ENCODE measurements around the gene HEXD. TPM values are rescaled to one million over a fixed set of nuclear protein-coding genes. Genes with fewer than 3 reads are reported as not detected.
"Not testable (repeated sequence)": the region's sequence is repeated elsewhere in the genome, so short reads cannot be mapped to it uniquely, and the experiment has no call there.

The HEXD gene
- total and polyA plus RNA-seq, 5 donors from 2014 or later = 9.7 to 42.8 (median 12.0) TPM

GRCh38 chr17:82458179-82458884, 40.2 kb downstream of the HEXD start, which contains the start of gene NARF:
NARF (plus strand) TSS chr17:82458741; CDS start chr17:82458804, 63 bp downstream.
- Histone ChIP-seq H3K36me3 (ENCODE audit: control insufficient read depth, insufficient read depth, low read length) (peaks cover 21% of the 10 kb centered on the region), H3K27ac (ENCODE audit: insufficient read depth, low read length, poor library complexity, severe bottlenecking) (peak within 1 kb of the TSS; percentile 100), H3K4me1 (ENCODE audit: control insufficient read depth, insufficient read depth, low read length, poor library complexity, severe bottlenecking) (peaks cover 18% of the 10 kb centered on the region), H3K9me3 (ENCODE audit: control insufficient read depth in 2 of 2, low read length in 2 of 2) (no peaks in the 10 kb centered on the region), H3K27me3 (ENCODE audit: control insufficient read depth, insufficient read depth, low read length) (no peaks in the 10 kb centered on the region), H3K4me3 (ENCODE audit: low read depth, low read length) (peak within 1 kb of the TSS; percentile 84)
- ATAC-seq (ENCODE audit: low read depth in 2 of 2) (peak; percentile 98), DNase-seq (peak; percentile 94 to 98 (median 98))
- Mint-ChIP-seq H3K27me3 (no peaks in the 10 kb centered on the region), H3K4me3 (peak within 1 kb of the TSS; percentile 80 to 96 (median 92)), H3K36me3 (peaks cover 18% of the 10 kb centered on the region), H3K4me1 (peaks cover 5 to 36% (median 18%) of the 10 kb centered on the region in 4 donors), H3K27ac (peak within 1 kb of the TSS; percentile 97 to 100 (median 99)), H3K9me3 (peaks cover 0 to 1% (median 0%) of the 10 kb centered on the region in 7 donors)

- peak in 2 of 3 donors; percentile 19 to 39 for DNase-seq
- peak overlapping the region; percentile 100 for H3K27ac ChIP-seq (ENCODE audit: insufficient read depth, low read length, poor library complexity, severe bottlenecking)
- Mint-ChIP-seq H3K27ac (peak overlapping the region; percentile 63 to 99 (median 95)), H3K36me3 (peaks cover 22% of the 10 kb centered on the region), H3K9me3 (peaks cover 0 to 1% (median 0%) of the 10 kb centered on the region in 7 donors), H3K27me3 (no peaks in the 10 kb centered on the region), H3K4me3 (peak overlapping the region; percentile 80 to 96 (median 92)), H3K4me1 (peaks cover 5 to 38% (median 18%) of the 10 kb centered on the region in 4 donors)
- no peaks in the 10 kb centered on the region for H3K27me3 ChIP-seq (ENCODE audit: control insufficient read depth, insufficient read depth, low read length)
- no peak for ATAC-seq (ENCODE audit: low read depth in 2 of 2)
- H3K4me1 ChIP-seq (ENCODE audit: control insufficient read depth, insufficient read depth, low read length, poor library complexity, severe bottlenecking) = peaks cover 18% of the 10 kb centered on the region
- peak overlapping the region; percentile 77 for H3K4me3 ChIP-seq (ENCODE audit: low read depth, low read length)
- H3K36me3 ChIP-seq (ENCODE audit: control insufficient read depth, insufficient read depth, low read length) = peaks cover 27% of the 10 kb centered on the region
- no peaks in the 10 kb centered on the region for H3K9me3 ChIP-seq (ENCODE audit: control insufficient read depth in 2 of 2, low read length in 2 of 2)
These were observed 40.8 kb downstream of the HEXD start for GRCh38 chr17:82458885-82459424.

- ATAC-seq (ENCODE audit: low read depth in 2 of 2); H3K27me3 ChIP-seq (ENCODE audit: control insufficient read depth, insufficient read depth, low read length); H3K27me3 Mint-ChIP-seq; H3K9me3 ChIP-seq (ENCODE audit: control insufficient read depth in 2 of 2, low read length in 2 of 2); H3K27ac Mint-ChIP-seq; DNase-seq; H3K9me3 Mint-ChIP-seq; H3K27ac ChIP-seq (ENCODE audit: insufficient read depth, low read length, poor library complexity, severe bottlenecking): not testable (repeated sequence)
- H3K36me3 ChIP-seq (ENCODE audit: control insufficient read depth, insufficient read depth, low read length) = peaks cover 37% of the 10 kb centered on the region
- peaks cover 5 to 41% (median 18%) of the 10 kb centered on the region in 4 donors for H3K4me1 Mint-ChIP-seq
- H3K4me3 Mint-ChIP-seq = peak overlapping the region; percentile 10 to 90 (median 56)
- H3K36me3 Mint-ChIP-seq = peaks cover 30% of the 10 kb centered on the region
- H3K4me1 ChIP-seq (ENCODE audit: control insufficient read depth, insufficient read depth, low read length, poor library complexity, severe bottlenecking) = peaks cover 18% of the 10 kb centered on the region
- H3K4me3 ChIP-seq (ENCODE audit: low read depth, low read length) = peak overlapping the region; percentile 6
These were observed 41.8 kb downstream of the HEXD start for GRCh38 chr17:82459936-82460335.

- Histone ChIP-seq H3K4me1 (ENCODE audit: control insufficient read depth, insufficient read depth, low read length, poor library complexity, severe bottlenecking) (peaks cover 17% of the 10 kb centered on the region), H3K4me3 (ENCODE audit: low read depth, low read length) (no peak overlapping the region), H3K9me3 (ENCODE audit: control insufficient read depth in 2 of 2, low read length in 2 of 2) (no peaks in the 10 kb centered on the region), H3K27me3 (ENCODE audit: control insufficient read depth, insufficient read depth, low read length) (no peaks in the 10 kb centered on the region), H3K36me3 (ENCODE audit: control insufficient read depth, insufficient read depth, low read length) (peaks cover 53% of the 10 kb centered on the region), H3K27ac (ENCODE audit: insufficient read depth, low read length, poor library complexity, severe bottlenecking) (no peak overlapping the region)
- Mint-ChIP-seq H3K4me3 (peak overlapping the region in 3 of 4 donors; percentile 22 to 60 (median 56)), H3K36me3 (peaks cover 41% of the 10 kb centered on the region), H3K9me3 (peaks cover 0 to 1% (median 0%) of the 10 kb centered on the region in 7 donors), H3K27ac (peak overlapping the region in 1 of 3 donors; percentile 59), H3K4me1 (peaks cover 11 to 45% (median 21%) of the 10 kb centered on the region in 4 donors), H3K27me3 (no peaks in the 10 kb centered on the region)
- DNase-seq (no peak), ATAC-seq (ENCODE audit: low read depth in 2 of 2) (no peak)
These were observed 43.8 kb downstream of the HEXD start for GRCh38 chr17:82461827-82462524.

GRCh38 chr17:82463391-82463790, 45.2 kb downstream of the HEXD start:
- Mint-ChIP-seq H3K4me3 (peak overlapping the region in 2 of 4 donors; percentile 8 to 52), H3K27ac (no peak overlapping the region), H3K27me3 (no peaks in the 10 kb centered on the region), H3K9me3 (peaks cover 0 to under 1% (median 0%) of the 10 kb centered on the region in 7 donors), H3K36me3 (peaks cover 38% of the 10 kb centered on the region), H3K4me1 (peaks cover 5 to 35% (median 13%) of the 10 kb centered on the region in 4 donors)
- no peaks in the 10 kb centered on the region for H3K27me3 ChIP-seq (ENCODE audit: control insufficient read depth, insufficient read depth, low read length)
- ATAC-seq (ENCODE audit: low read depth in 2 of 2) (no peak), DNase-seq (no peak)
- H3K4me3 ChIP-seq (ENCODE audit: low read depth, low read length) = no peak overlapping the region
- H3K36me3 ChIP-seq (ENCODE audit: control insufficient read depth, insufficient read depth, low read length) = peaks cover 61% of the 10 kb centered on the region
- no peak overlapping the region for H3K27ac ChIP-seq (ENCODE audit: insufficient read depth, low read length, poor library complexity, severe bottlenecking)
- H3K9me3 ChIP-seq (ENCODE audit: control insufficient read depth in 2 of 2, low read length in 2 of 2) = no peaks in the 10 kb centered on the region
- peaks cover 9% of the 10 kb centered on the region for H3K4me1 ChIP-seq (ENCODE audit: control insufficient read depth, insufficient read depth, low read length, poor library complexity, severe bottlenecking)

- peak overlapping the region in 2 of 4 donors; percentile 8 to 52 for H3K4me3 Mint-ChIP-seq
- peaks cover 5 to 33% (median 14%) of the 10 kb centered on the region in 4 donors for H3K4me1 Mint-ChIP-seq
- DNase-seq = no peak
- H3K27ac Mint-ChIP-seq = no peak overlapping the region
- Histone ChIP-seq H3K36me3 (ENCODE audit: control insufficient read depth, insufficient read depth, low read length) (peaks cover 68% of the 10 kb centered on the region), H3K4me3 (ENCODE audit: low read depth, low read length) (no peak overlapping the region), H3K27ac (ENCODE audit: insufficient read depth, low read length, poor library complexity, severe bottlenecking) (no peak overlapping the region), H3K27me3 (ENCODE audit: control insufficient read depth, insufficient read depth, low read length) (no peaks in the 10 kb centered on the region), H3K9me3 (ENCODE audit: control insufficient read depth in 2 of 2, low read length in 2 of 2) (no peaks in the 10 kb centered on the region), H3K4me1 (ENCODE audit: control insufficient read depth, insufficient read depth, low read length, poor library complexity, severe bottlenecking) (peaks cover 7% of the 10 kb centered on the region)
- no peaks in the 10 kb centered on the region for H3K27me3 Mint-ChIP-seq
- H3K9me3 Mint-ChIP-seq = no peaks in the 10 kb centered on the region
- no peak for ATAC-seq (ENCODE audit: low read depth in 2 of 2)
- H3K36me3 Mint-ChIP-seq = peaks cover 45% of the 10 kb centered on the region
These were observed 45.9 kb downstream of the HEXD start for GRCh38 chr17:82463925-82464566.

GRCh38 chr17:82464567-82464929, 46.4 kb downstream of the HEXD start:
- Histone ChIP-seq H3K36me3 (ENCODE audit: control insufficient read depth, insufficient read depth, low read length) (peaks cover 71% of the 10 kb centered on the region), H3K4me1 (ENCODE audit: control insufficient read depth, insufficient read depth, low read length, poor library complexity, severe bottlenecking) (peaks cover 2% of the 10 kb centered on the region), H3K4me3 (ENCODE audit: low read depth, low read length) (no peak overlapping the region), H3K27ac (ENCODE audit: insufficient read depth, low read length, poor library complexity, severe bottlenecking) (no peak overlapping the region), H3K27me3 (ENCODE audit: control insufficient read depth, insufficient read depth, low read length) (no peaks in the 10 kb centered on the region), H3K9me3 (ENCODE audit: control insufficient read depth in 2 of 2, low read length in 2 of 2) (no peaks in the 10 kb centered on the region)
- H3K27ac Mint-ChIP-seq = peak overlapping the region in 1 of 3 donors; percentile 56
- peaks cover 49% of the 10 kb centered on the region for H3K36me3 Mint-ChIP-seq
- peaks cover 5 to 28% (median 12%) of the 10 kb centered on the region in 4 donors for H3K4me1 Mint-ChIP-seq
- ATAC-seq (ENCODE audit: low read depth in 2 of 2) (no peak), DNase-seq (no peak)
- no peaks in the 10 kb centered on the region for H3K27me3 Mint-ChIP-seq
- no peaks in the 10 kb centered on the region for H3K9me3 Mint-ChIP-seq
- no peak overlapping the region for H3K4me3 Mint-ChIP-seq
